ENCODE results near the gene KRTAP3-3.

Gene KRTAP3-3

DNA sequence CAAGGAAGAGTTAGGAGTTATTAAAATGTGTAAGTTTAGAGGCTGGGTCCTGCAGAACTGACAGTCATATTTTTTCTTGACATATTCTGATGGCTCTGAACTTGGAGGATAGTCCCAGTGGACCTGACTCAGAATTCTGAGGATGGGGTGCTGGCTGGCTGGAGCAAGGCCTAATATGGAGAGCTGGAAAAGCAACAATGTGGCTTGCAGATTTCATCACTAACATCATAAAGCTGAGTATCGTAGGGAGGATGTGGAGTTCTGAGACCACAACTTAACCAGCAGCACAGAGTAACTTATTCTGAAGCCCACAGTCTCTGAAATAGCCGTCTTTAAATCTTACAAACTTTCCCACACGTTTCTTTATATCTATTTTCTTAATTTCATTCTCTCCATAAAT, 30.7 kb upstream of the KRTAP3-3 start:
- DNase-seq (ENCODE audit: low read depth), result peak; percentile 14
- TF ChIP-seq, protein P1, sequence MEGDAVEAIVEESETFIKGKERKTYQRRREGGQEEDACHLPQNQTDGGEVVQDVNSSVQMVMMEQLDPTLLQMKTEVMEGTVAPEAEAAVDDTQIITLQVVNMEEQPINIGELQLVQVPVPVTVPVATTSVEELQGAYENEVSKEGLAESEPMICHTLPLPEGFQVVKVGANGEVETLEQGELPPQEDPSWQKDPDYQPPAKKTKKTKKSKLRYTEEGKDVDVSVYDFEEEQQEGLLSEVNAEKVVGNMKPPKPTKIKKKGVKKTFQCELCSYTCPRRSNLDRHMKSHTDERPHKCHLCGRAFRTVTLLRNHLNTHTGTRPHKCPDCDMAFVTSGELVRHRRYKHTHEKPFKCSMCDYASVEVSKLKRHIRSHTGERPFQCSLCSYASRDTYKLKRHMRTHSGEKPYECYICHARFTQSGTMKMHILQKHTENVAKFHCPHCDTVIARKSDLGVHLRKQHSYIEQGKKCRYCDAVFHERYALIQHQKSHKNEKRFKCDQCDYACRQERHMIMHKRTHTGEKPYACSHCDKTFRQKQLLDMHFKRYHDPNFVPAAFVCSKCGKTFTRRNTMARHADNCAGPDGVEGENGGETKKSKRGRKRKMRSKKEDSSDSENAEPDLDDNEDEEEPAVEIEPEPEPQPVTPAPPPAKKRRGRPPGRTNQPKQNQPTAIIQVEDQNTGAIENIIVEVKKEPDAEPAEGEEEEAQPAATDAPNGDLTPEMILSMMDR (conservative IDR thresholded peaks at IDR 0.05; ENCODE audit: low read depth, low read length), result no peak

DNA sequence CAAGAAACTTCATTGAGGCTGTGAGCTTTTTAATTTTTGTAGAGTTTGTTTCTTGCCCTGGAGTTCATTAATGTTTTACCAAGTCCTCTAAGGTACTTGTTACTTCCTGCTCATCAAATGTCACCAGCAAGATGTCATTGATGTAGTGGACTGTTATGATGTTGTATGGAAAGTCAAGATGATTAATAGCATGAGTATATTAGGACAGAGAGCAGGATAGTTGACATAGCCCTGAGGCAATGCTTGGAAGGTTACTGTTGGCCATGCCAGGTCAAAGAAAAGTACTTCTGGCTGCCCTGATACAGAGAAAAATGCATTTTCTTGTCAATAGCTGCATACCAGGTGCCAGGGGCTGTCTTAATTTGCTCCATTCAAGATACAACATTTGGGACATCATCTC, 26.4 kb upstream of the KRTAP3-3 start:
- H3K4me3 ChIP-seq (ENCODE audit: low read depth, low read length), result no peak overlapping the region
- no peak for DNase-seq (ENCODE audit: low read depth)
- TF ChIP-seq, protein P1 (conservative IDR thresholded peaks at IDR 0.05; ENCODE audit: low read depth, low read length), result no peak

More for the DNA sequence above, 30.7 kb upstream of the KRTAP3-3 start:
- no peak overlapping the region for H3K4me3 ChIP-seq (ENCODE audit: low read depth, low read length)

DNA sequence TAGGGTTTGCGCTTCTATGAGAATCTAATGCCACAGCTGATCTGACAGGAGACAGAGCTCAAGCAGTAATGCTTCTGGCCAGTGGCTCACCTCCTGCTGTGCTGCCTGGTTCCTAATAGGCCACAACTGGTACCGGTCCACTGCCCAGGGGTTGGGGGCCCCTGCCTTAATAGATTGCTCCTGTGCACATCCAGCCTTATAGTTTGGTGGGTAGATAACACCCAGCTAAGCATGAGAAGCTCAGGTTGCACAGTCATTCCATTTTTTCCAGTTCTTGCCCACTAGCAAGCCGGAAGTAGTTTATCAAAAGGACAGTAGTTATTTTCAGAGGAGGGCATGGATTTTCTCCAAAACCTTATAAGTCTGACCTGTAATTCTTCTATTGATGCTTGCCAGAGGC, 25.5 kb upstream of the KRTAP3-3 start:
- DNase-seq (ENCODE audit: low read depth), result no peak
- no peak overlapping the region for H3K4me3 ChIP-seq (ENCODE audit: low read depth, low read length)
- TF ChIP-seq, protein P1 (conservative IDR thresholded peaks at IDR 0.05; ENCODE audit: low read depth, low read length), result no peak

DNA sequence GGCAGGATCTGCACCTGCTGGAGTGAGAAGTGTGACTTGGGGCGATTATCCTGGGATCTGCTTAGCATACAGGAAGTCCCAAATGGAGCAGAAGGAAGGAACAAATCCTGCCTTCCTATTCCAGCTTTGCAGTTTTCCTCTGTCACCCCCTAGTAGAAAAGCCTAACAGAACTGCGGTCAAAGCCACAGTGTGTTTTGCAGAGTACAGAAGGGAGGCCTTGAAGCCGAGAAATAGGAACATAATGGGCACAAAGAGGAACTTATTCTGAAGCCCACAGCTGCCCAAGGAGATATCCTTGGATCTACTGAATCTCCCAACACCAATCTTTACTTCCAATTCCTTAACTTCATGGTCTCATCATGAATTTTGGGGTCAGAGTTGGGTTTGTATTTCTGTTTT, 24.6 kb upstream of the KRTAP3-3 start:
- DNase-seq (ENCODE audit: low read depth), result no peak
- H3K4me3 ChIP-seq (ENCODE audit: low read depth, low read length), result no peak overlapping the region
- TF ChIP-seq, protein P1 (conservative IDR thresholded peaks at IDR 0.05; ENCODE audit: low read depth, low read length), result no peak

DNA sequence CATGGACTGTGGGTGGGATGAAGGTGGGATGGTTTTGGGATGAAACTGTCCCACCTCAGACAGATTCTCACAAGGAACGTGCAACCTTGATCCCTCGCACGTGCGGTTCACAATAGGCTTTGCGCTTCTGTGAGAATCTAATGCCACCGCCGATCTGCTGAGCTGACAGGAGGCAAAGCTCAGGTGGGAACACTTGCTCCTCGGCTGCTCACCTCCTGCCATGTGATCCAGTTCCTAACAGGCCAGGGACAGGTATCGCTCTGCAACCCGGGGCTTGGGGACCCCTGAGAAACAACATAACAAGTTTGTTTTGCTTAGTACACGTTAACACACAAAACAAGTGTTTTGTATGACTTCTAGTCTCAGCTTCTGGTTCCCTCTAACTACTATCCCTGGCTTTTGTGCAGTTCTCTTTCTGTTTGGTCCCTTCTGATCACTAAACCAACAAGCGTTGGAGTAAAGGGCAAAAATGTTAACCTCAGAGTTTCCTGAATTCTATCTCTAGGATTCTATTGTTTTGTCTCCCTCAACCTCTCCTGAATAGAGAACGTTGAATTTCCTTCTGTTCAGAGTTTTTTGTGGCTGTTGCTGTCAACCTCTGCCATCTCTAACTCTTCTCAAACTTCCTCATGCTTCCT, 22.7 kb upstream of the KRTAP3-3 start:
- TF ChIP-seq, protein P1 (conservative IDR thresholded peaks at IDR 0.05; ENCODE audit: low read depth, low read length), result no peak
- no peak overlapping the region for H3K4me3 ChIP-seq (ENCODE audit: low read depth, low read length)

DNA sequence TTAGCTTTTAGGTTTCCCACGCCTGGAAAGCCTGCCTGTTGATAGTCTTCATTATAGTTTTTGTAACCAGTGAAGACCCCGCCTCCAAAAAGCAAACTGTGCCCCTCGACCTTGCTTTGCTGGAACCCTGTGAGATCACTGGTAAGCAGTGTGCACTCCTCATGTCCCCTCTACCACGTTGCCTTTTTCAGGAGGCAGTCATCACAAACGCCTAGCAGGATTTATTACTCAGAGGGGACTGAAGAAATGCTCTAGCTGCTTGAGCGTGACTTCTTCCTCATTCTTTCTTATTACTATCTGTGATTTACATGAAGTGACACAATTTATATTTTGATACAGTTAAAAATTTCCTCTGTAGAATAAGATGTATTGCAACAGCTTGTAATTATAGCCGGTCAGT, 21.5 kb upstream of the KRTAP3-3 start:
- no peak overlapping the region for H3K4me3 ChIP-seq (ENCODE audit: low read depth, low read length)
- DNase-seq (ENCODE audit: low read depth), result no peak
- TF ChIP-seq, protein P1 (conservative IDR thresholded peaks at IDR 0.05; ENCODE audit: low read depth, low read length), result no peak

More for the DNA sequence above, 22.7 kb upstream of the KRTAP3-3 start:
- no peak for DNase-seq (ENCODE audit: low read depth)

DNA sequence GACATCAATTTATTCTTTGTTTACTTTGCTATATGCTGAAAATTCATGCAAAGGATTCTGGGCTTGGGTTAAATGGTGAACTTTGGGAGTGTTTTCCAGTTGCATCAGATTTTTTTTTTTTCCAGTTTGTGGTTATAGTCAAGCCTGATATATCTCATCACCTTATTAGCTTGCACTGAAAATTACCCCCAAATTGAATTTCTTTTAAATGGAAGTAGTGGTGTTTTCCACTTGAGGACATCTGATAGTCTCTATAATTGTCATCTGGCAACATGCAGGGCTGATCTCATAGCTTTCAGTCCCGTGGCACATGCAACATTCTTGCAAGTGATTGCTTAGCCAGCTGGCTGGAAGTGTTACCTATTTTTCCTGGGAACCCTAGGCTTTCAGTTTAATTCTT, 19.6 kb upstream of the KRTAP3-3 start:
- peak; percentile 43 for DNase-seq (ENCODE audit: low read depth)
- TF ChIP-seq, protein P1 (conservative IDR thresholded peaks at IDR 0.05; ENCODE audit: low read depth, low read length), result no peak

More for the DNA sequence above, 19.6 kb upstream of the KRTAP3-3 start:
- no peak overlapping the region for H3K4me3 ChIP-seq (ENCODE audit: low read depth, low read length)
